SK-N-SH (cell line): ENCODE data around the gene NEK7. TPM values are rescaled to one million over a fixed set of nuclear protein-coding genes. Genes with fewer than 3 reads are reported as not detected.
A peak's percentile ranks its signal among the peaks of the same experiment; 100 is the strongest.

Source experiments
- CTCF ChIA-PET: fragments of 300-600, 350-600 bp; formaldehyde crosslinking; extraction: SDS; loops from one replicate; lab custom pipeline; 2021; lab: Yijun Ruan, JAX
- POLR2A ChIA-PET: fragments of 350-600 bp; sonication (Branson Sonifier 250); formaldehyde crosslinking; extraction: SDS; loops from one replicate; lab custom pipeline; 2020; ENCODE audit warnings: antibody characterized with exemption, inconsistent platforms; lab: Yijun Ruan, JAX
- DNase-seq: peaks from one replicate; pipeline ENCODE4 v3.0.0; 2012
- H2AFZ ChIP-seq: fragments of 200-600 bp; sonication (generic); 2 replicates; pipeline ENCODE4 v1.8.1; 2016; ENCODE audit warnings: antibody characterized with exemption, mild to moderate bottlenecking, low read depth
- H3F3A ChIP-seq: fragments of 200-600 bp; sonication (generic); replicated peaks from 2 replicates; pipeline ENCODE3; 2016; ENCODE audit warnings: antibody characterized with exemption, mild to moderate bottlenecking; ENCODE audit not compliant: insufficient read depth
- H3K27ac ChIP-seq, 2 experiments: fragments of 200-500 bp in 1 of 2; fragments of 200-600 bp in 1 of 2; sonication (Bioruptor generic) in 1 of 2; sonication (generic), shearing (Covaris generic) in 1 of 2; 2 replicates each; pipeline versions ENCODE4 v1.5.1 to v1.6.1; 2014 to 2016; ENCODE audit warnings: low read depth in 2 of 2, inconsistent platforms in 1 of 2, low read length in 1 of 2, mild to moderate bottlenecking in 1 of 2, mixed read lengths in 1 of 2
- H3K27me3 ChIP-seq: fragments of 200-600 bp; sonication (generic), shearing (Covaris generic); 2 replicates; pipeline ENCODE4 v1.6.1; 2016; ENCODE audit warnings: mixed run types; ENCODE audit not compliant: insufficient read depth
- H3K36me3 ChIP-seq, 2 experiments: fragments of 200-500 bp in 1 of 2; fragments of 200-600 bp in 1 of 2; sonication (Bioruptor generic) in 1 of 2; sonication (generic) in 1 of 2; replicated peaks in 1 of 2; 2 replicates each; pipeline versions ENCODE3 to v1.5.1; 2014 to 2016; ENCODE audit warnings: low read length in 1 of 2, mild to moderate bottlenecking in 1 of 2; ENCODE audit not compliant: insufficient read depth in 2 of 2, control insufficient read depth in 1 of 2
- H3K4me1 ChIP-seq, 2 experiments: fragments of 200-500 bp in 1 of 2; fragments of 200-600 bp in 1 of 2; sonication (Bioruptor generic) in 1 of 2; sonication (generic), shearing (Covaris generic) in 1 of 2; 2 replicates each; pipeline versions ENCODE4 v1.5.1 to v1.6.1; 2014 to 2016; ENCODE audit warnings: low read depth in 1 of 2, low read length in 1 of 2, mixed run types in 1 of 2; ENCODE audit not compliant: insufficient read depth in 2 of 2, control insufficient read depth in 1 of 2
- H3K4me2 ChIP-seq: fragments of 200-600 bp; sonication (generic), shearing (Covaris generic); 2 replicates; pipeline ENCODE4 v1.6.1; 2017; ENCODE audit warnings: mixed run types
- H3K4me3 ChIP-seq, 2 experiments: fragments of 200-500 bp in 1 of 2; fragments of 200-600 bp in 1 of 2; sonication (Bioruptor generic) in 1 of 2; sonication (generic), shearing (Covaris generic) in 1 of 2; 2 replicates each; pipeline versions ENCODE4 v1.5.1 to v1.8.1; 2014 to 2016; ENCODE audit warnings: low read depth in 2 of 2, inconsistent platforms in 1 of 2, low read length in 1 of 2, mild to moderate bottlenecking in 1 of 2, mixed read lengths in 1 of 2, moderate library complexity in 1 of 2
- H3K79me2 ChIP-seq: fragments of 200-600 bp; sonication (generic); 2 replicates; pipeline ENCODE4 v1.8.1; 2017; ENCODE audit warnings: mild to moderate bottlenecking; ENCODE audit not compliant: insufficient read depth
- H3K9ac ChIP-seq: fragments of 200-600 bp; sonication (generic); 2 replicates; pipeline ENCODE4 v1.6.1; 2017; ENCODE audit warnings: mixed run types
- H3K9me2 ChIP-seq: fragments of 200-600 bp; sonication (generic); 2 replicates; pipeline ENCODE4 v1.6.1; 2017; ENCODE audit warnings: mixed run types
- H3K9me3 ChIP-seq: fragments of 200-600 bp; sonication (generic); 2 replicates; pipeline ENCODE4 v1.6.1; 2017; ENCODE audit warnings: mixed run types, mild to moderate bottlenecking, moderate library complexity
- H4K20me1 ChIP-seq: fragments of 200-600 bp; sonication (generic); 2 replicates; pipeline ENCODE4 v1.6.1; 2017; ENCODE audit warnings: mild to moderate bottlenecking, mixed run types; ENCODE audit not compliant: insufficient read depth
- ELF1 ChIP-seq: IDR thresholded peaks from 2 replicates; pipeline ENCODE4 v1.4.0; 2012
- EP300 ChIP-seq, 2 experiments: IDR thresholded peaks; 2 replicates each; pipeline versions ENCODE4 v1.4.0 to v1.6.1; 2012; ENCODE audit warnings: borderline replicate concordance in 1 of 2, low read depth in 1 of 2, low read length in 1 of 2
- EZH2phosphoT487 ChIP-seq: fragments of 200-600 bp; sonication (generic); IDR thresholded peaks from 2 replicates; pipeline ENCODE4 v1.6.1; 2017; ENCODE audit warnings: low read depth, mixed run types, mild to moderate bottlenecking, antibody characterized with exemption, moderate library complexity, borderline replicate concordance
- GABPA ChIP-seq: IDR thresholded peaks from 2 replicates; pipeline ENCODE4 v1.4.0; 2012; ENCODE audit warnings: low read depth, mild to moderate bottlenecking
- JUND ChIP-seq: IDR thresholded peaks from 2 replicates; pipeline ENCODE4 v1.4.0; 2012
- MEF2A ChIP-seq: IDR thresholded peaks from 2 replicates; pipeline ENCODE4 v1.4.0; 2012; ENCODE audit warnings: low read depth, borderline replicate concordance
- NFIC ChIP-seq: IDR thresholded peaks from 2 replicates; pipeline ENCODE4 v1.4.0; 2012; ENCODE audit warnings: borderline replicate concordance
- RAD21 ChIP-seq: IDR thresholded peaks from 2 replicates; pipeline ENCODE4 v1.6.1; 2012; ENCODE audit warnings: mild to moderate bottlenecking, low read length
- RCOR1 ChIP-seq: fragments of 150-350 bp; IDR thresholded peaks from 2 replicates; pipeline ENCODE4 v1.6.1; 2017; ENCODE audit warnings: antibody characterized with exemption, low read length
- RFX5 ChIP-seq: IDR thresholded peaks from 2 replicates; pipeline ENCODE4 v1.6.1; 2012; ENCODE audit warnings: mild to moderate bottlenecking, improper control_type of control experiment, low read length
- RXRA ChIP-seq: IDR thresholded peaks from 2 replicates; pipeline ENCODE4 v1.4.0; 2012; ENCODE audit warnings: low read depth, mild to moderate bottlenecking, borderline replicate concordance
- SIN3A ChIP-seq: IDR thresholded peaks from 2 replicates; pipeline ENCODE4 v1.6.1; 2012; ENCODE audit warnings: low read depth, mild to moderate bottlenecking, low read length, moderate library complexity, borderline replicate concordance
- TAF1 ChIP-seq: IDR thresholded peaks from 2 replicates; pipeline ENCODE4 v1.6.1; 2012; ENCODE audit warnings: low read depth, mild to moderate bottlenecking, low read length, moderate library complexity, borderline replicate concordance
- polyA plus RNA-seq, 3 experiments: library from polyadenylated mRNA; depleted of rRNA; stranded (reverse); fragments of >200 nt; gene quantifications; 2 replicates each; pipeline ENCODE4 v1.2.3, GENCODE V29; 2012
- TF ChIP-seq, protein P1 (sequence below): IDR thresholded peaks from 2 replicates; pipeline ENCODE4 v1.6.1; 2012; ENCODE audit warnings: mild to moderate bottlenecking, low read depth, low read length, moderate library complexity
- TF ChIP-seq, protein P2 (sequence below): IDR thresholded peaks from 2 replicates; pipeline ENCODE4 v1.4.0; 2012; ENCODE audit warnings: low read depth
- TF ChIP-seq, protein P3 (sequence below): fragments of 200-600 bp; sonication (generic); IDR thresholded peaks from 2 replicates; pipeline ENCODE4 v1.6.1; 2017; ENCODE audit warnings: antibody characterized with exemption, mild to moderate bottlenecking, moderate library complexity
- TF ChIP-seq, protein P4 (sequence below): IDR thresholded peaks from 2 replicates; pipeline ENCODE4 v1.4.0; 2012; ENCODE audit warnings: low read depth, borderline replicate concordance

The NEK7 gene
- polyA plus RNA-seq, 1 of the 3 experiments (the other 2 are of a cell fraction): 85.8 TPM

DNA sequence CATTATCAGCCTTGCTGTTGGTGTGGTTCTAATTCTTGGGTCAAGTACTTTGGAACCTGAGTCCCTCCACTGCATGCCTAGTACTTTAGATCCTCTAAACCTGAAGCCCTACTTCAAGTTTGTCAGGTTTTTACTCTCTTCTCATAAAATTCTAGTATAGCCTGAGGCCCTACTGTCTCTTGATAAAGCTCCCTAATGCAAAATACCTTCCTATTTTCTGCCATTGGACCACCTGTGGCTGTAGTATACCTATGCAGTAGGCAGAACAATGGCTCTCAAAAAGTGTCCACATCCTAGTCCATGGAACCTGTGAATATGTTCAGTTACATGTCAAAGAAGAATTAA, 47.5 kb upstream of the NEK7 start:
- Histone ChIP-seq H3K9me2 (no peaks in the 10 kb centered on the region), H2AFZ (no peak overlapping the region), H3K36me3 (no peaks in the 10 kb centered on the region), H3K4me3 (no peak overlapping the region), H3K4me1 (peaks cover 7 to 12% of the 10 kb centered on the region in 2 experiments; a peak in 3 of 4 replicates), H3K9me3 (no peaks in the 10 kb centered on the region), H3K27me3 (no peaks in the 10 kb centered on the region), H3K9ac (no peak overlapping the region), H3K79me2 (no peaks in the 10 kb centered on the region), H3F3A (peaks cover 20% of the 10 kb centered on the region), H3K4me2 (no peak overlapping the region), H4K20me1 (no peaks in the 10 kb centered on the region), H3K27ac (no peak overlapping the region)
- TF ChIP-seq, protein P1, sequence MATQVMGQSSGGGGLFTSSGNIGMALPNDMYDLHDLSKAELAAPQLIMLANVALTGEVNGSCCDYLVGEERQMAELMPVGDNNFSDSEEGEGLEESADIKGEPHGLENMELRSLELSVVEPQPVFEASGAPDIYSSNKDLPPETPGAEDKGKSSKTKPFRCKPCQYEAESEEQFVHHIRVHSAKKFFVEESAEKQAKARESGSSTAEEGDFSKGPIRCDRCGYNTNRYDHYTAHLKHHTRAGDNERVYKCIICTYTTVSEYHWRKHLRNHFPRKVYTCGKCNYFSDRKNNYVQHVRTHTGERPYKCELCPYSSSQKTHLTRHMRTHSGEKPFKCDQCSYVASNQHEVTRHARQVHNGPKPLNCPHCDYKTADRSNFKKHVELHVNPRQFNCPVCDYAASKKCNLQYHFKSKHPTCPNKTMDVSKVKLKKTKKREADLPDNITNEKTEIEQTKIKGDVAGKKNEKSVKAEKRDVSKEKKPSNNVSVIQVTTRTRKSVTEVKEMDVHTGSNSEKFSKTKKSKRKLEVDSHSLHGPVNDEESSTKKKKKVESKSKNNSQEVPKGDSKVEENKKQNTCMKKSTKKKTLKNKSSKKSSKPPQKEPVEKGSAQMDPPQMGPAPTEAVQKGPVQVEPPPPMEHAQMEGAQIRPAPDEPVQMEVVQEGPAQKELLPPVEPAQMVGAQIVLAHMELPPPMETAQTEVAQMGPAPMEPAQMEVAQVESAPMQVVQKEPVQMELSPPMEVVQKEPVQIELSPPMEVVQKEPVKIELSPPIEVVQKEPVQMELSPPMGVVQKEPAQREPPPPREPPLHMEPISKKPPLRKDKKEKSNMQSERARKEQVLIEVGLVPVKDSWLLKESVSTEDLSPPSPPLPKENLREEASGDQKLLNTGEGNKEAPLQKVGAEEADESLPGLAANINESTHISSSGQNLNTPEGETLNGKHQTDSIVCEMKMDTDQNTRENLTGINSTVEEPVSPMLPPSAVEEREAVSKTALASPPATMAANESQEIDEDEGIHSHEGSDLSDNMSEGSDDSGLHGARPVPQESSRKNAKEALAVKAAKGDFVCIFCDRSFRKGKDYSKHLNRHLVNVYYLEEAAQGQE: no peak
- ChIA-PET POLR2A (no interaction called here), CTCF (no interaction called here)
- DNase-seq: no peak

DNA sequence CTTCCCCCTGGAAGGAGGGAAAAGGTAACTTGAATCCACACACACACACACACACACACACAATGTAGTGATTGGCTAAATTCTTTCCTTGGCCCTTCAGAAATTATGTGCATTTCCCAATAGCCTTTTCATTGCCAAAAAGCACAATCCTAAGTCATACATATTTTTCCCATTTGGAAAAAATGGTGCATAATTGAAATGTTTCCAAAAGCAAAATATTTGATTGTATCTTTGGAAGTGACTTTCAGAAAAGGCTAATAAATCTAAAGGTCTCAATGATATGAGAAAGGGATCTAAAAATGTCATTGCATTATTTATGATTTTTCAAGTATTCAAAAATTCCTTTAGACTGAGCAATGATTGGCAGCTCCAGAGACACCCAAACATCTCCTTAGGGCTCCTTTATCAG, 43.5 kb upstream of the NEK7 start:
- peaks cover 17 to 38% of the 10 kb centered on the region in 2 experiments; a peak in 3 of 4 replicates for H3K4me1 ChIP-seq
- H3K9ac ChIP-seq: no peak overlapping the region
- no peak overlapping the region for H3K4me3 ChIP-seq
- H3K27ac ChIP-seq: peak overlapping the region; percentile 85 to 97
- H3K9me3 ChIP-seq: no peaks in the 10 kb centered on the region
- ChIA-PET CTCF (interaction anchor here (1.0 to 1.3 kb wide), 2 partner anchors 11 to 25 kb away, joined by 3 read pairs; no protein-coding TSS in a partner anchor), POLR2A (no interaction called here)
- no peak overlapping the region for H3K4me2 ChIP-seq
- no peaks in the 10 kb centered on the region for H3K27me3 ChIP-seq
- H3K36me3 ChIP-seq: no peaks in the 10 kb centered on the region
- H4K20me1 ChIP-seq: no peaks in the 10 kb centered on the region
- H3K9me2 ChIP-seq: no peaks in the 10 kb centered on the region
- peaks cover 48% of the 10 kb centered on the region for H3F3A ChIP-seq
- H2AFZ ChIP-seq: no peak overlapping the region
- H3K79me2 ChIP-seq: peaks cover 9% of the 10 kb centered on the region; the same call in 1 of the 2 replicates
- DNase-seq: no peak
- TF ChIP-seq RFX5: no peak
- TF ChIP-seq RAD21: no peak
- peak; percentile 43 to 99; a peak in 2 of 4 replicates for TF ChIP-seq EP300 (IDR thresholded peaks at IDR 0.05; ENCODE audit: borderline replicate concordance in 1 of 2, low read depth in 1 of 2, low read length in 1 of 2)
- TF ChIP-seq MEF2A: peak; percentile 68; the same call in 1 of the 2 replicates
- TF ChIP-seq, protein P1: no peak
- TF ChIP-seq JUND: peak; percentile 89
- TF ChIP-seq, protein P2, sequence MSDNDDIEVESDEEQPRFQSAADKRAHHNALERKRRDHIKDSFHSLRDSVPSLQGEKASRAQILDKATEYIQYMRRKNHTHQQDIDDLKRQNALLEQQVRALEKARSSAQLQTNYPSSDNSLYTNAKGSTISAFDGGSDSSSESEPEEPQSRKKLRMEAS: no peak; the same call in 1 of the 2 replicates
- TF ChIP-seq, protein P3, sequence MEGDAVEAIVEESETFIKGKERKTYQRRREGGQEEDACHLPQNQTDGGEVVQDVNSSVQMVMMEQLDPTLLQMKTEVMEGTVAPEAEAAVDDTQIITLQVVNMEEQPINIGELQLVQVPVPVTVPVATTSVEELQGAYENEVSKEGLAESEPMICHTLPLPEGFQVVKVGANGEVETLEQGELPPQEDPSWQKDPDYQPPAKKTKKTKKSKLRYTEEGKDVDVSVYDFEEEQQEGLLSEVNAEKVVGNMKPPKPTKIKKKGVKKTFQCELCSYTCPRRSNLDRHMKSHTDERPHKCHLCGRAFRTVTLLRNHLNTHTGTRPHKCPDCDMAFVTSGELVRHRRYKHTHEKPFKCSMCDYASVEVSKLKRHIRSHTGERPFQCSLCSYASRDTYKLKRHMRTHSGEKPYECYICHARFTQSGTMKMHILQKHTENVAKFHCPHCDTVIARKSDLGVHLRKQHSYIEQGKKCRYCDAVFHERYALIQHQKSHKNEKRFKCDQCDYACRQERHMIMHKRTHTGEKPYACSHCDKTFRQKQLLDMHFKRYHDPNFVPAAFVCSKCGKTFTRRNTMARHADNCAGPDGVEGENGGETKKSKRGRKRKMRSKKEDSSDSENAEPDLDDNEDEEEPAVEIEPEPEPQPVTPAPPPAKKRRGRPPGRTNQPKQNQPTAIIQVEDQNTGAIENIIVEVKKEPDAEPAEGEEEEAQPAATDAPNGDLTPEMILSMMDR: no peak
- TF ChIP-seq NFIC: peak; percentile 95
- TF ChIP-seq RCOR1: no peak
- TF ChIP-seq, protein P4, sequence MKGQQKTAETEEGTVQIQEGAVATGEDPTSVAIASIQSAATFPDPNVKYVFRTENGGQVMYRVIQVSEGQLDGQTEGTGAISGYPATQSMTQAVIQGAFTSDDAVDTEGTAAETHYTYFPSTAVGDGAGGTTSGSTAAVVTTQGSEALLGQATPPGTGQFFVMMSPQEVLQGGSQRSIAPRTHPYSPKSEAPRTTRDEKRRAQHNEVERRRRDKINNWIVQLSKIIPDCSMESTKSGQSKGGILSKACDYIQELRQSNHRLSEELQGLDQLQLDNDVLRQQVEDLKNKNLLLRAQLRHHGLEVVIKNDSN: no peak
- no peak for TF ChIP-seq EZH2phosphoT487
- TF ChIP-seq ELF1: no peak
- no peak for TF ChIP-seq SIN3A
- peak; percentile 75; the same call in 1 of the 2 replicates for TF ChIP-seq RXRA
- no peak for TF ChIP-seq GABPA
- TF ChIP-seq TAF1: no peak
